Activated T-cell treated with anti-CD3 and anti-CD28 coated beads, Interleukin-2, amount 50 U/mL, for 1 hour (primary cell): ENCODE data around the gene GLT8D1.

Experiments
- DNase-seq: peaks from one replicate; pipeline ENCODE4 v3.0.0-alpha.2; 2020

GLT8D1 gene

GRCh38 chr3:52712291-52713212, 7.0 kb upstream of the GLT8D1 start:
- no peak for DNase-seq

GRCh38 chr3:52710512-52710911, 4.9 kb upstream of the GLT8D1 start:
- DNase-seq, result no peak

- DNase-seq, result no peak
Observed at GRCh38 chr3:52707585-52707984, 2.0 kb upstream of the GLT8D1 start.

- DNase-seq, result no peak
Observed at GRCh38 chr3:52705438-52705687, 228 bp downstream of the GLT8D1 start.

- DNase-seq, result no peak
Observed at GRCh38 chr3:52704611-52705437, 767 bp downstream of the GLT8D1 start.

GRCh38 chr3:52703341-52703740, 2.2 kb downstream of the GLT8D1 start:
- no peak for DNase-seq

GRCh38 chr3:52697632-52697965, 8.0 kb downstream of the GLT8D1 start:
- DNase-seq, result no peak

- no peak for DNase-seq
Observed at GRCh38 chr3:52696830-52697631, 8.6 kb downstream of the GLT8D1 start.

GRCh38 chr3:52695798-52696671, 9.6 kb downstream of the GLT8D1 start:
- DNase-seq, result no peak

GRCh38 chr3:52694528-52695189, 10.9 kb downstream of the GLT8D1 start:
- DNase-seq, result no peak

- DNase-seq, result no peak
Observed at GRCh38 chr3:52693071-52693470, 12.5 kb downstream of the GLT8D1 start.

- no peak for DNase-seq
Observed at GRCh38 chr3:52690560-52690959, 15.0 kb downstream of the GLT8D1 start.

- no peak for DNase-seq
Observed at GRCh38 chr3:52689151-52689550, 16.4 kb downstream of the GLT8D1 start.

- no peak for DNase-seq
Observed at GRCh38 chr3:52688266-52688665, 17.3 kb downstream of the GLT8D1 start.

GRCh38 chr3:52685709-52686691, 19.6 kb downstream of the GLT8D1 start, which contains the start of the genes GNL3 and PBRM1:
Gene GNL3, plus strand, starts transcription at chr3:52686032. Its CDS starts 61 bp downstream, at chr3:52686093.
Gene PBRM1, minus strand, starts transcription at chr3:52685913.
- DNase-seq, result peak; percentile 92

- DNase-seq, result peak; percentile 79
Observed at GRCh38 chr3:52685285-52685708, 20.3 kb downstream of the GLT8D1 start.

GRCh38 chr3:52684184-52684583, 21.4 kb downstream of the GLT8D1 start:
- DNase-seq, result no peak

- DNase-seq, result no peak
Observed at GRCh38 chr3:52683611-52684010, 22.0 kb downstream of the GLT8D1 start.

GRCh38 chr3:52682016-52682415, 23.6 kb downstream of the GLT8D1 start:
- no peak for DNase-seq

- no peak for DNase-seq
Observed at GRCh38 chr3:52681596-52681995, 24.0 kb downstream of the GLT8D1 start.
